Activated CD4-positive, alpha-beta T cell treated with anti-CD3 and anti-CD28 coated beads for 48 hours (primary cell): ENCODE results near the gene SMURF1.
"Not testable (repeated sequence)": the region's sequence is repeated elsewhere in the genome, so short reads cannot be mapped to it uniquely, and the experiment has no call there.

Experiments
- DNase-seq: peaks from one replicate; pipeline ENCODE4 v3.0.0-alpha.2; 2020

SMURF1 gene

GRCh38 chr7:99120916-99121315 is 23.0 kb downstream of the SMURF1 start:
- DNase-seq, result no peak

GRCh38 chr7:99120501-99120900 is 23.4 kb downstream of the SMURF1 start:
- DNase-seq, result no peak

- DNase-seq, result no peak
Observed at GRCh38 chr7:99118077-99118476, 25.8 kb downstream of the SMURF1 start.

- DNase-seq, result no peak
Observed at GRCh38 chr7:99116144-99116543, 27.8 kb downstream of the SMURF1 start.

GRCh38 chr7:99115379-99115778 is 28.5 kb downstream of the SMURF1 start:
- no peak for DNase-seq

GRCh38 chr7:99112979-99113378 is 30.9 kb downstream of the SMURF1 start:
- no peak for DNase-seq

GRCh38 chr7:99112097-99112496 is 31.8 kb downstream of the SMURF1 start:
- DNase-seq, result no peak

GRCh38 chr7:99111591-99111990 is 32.3 kb downstream of the SMURF1 start:
- DNase-seq, result no peak

- no peak for DNase-seq
Observed at GRCh38 chr7:99109108-99110051, 34.5 kb downstream of the SMURF1 start.

GRCh38 chr7:99108613-99109012 is 35.3 kb downstream of the SMURF1 start:
- no peak for DNase-seq

GRCh38 chr7:99106821-99107241 is 37.1 kb downstream of the SMURF1 start:
- DNase-seq, result no peak

- no peak for DNase-seq
Observed at GRCh38 chr7:99106411-99106810, 37.5 kb downstream of the SMURF1 start.

GRCh38 chr7:99105756-99106155 is 38.2 kb downstream of the SMURF1 start:
- no peak for DNase-seq

- no peak for DNase-seq
Observed at GRCh38 chr7:99104631-99105030, 39.3 kb downstream of the SMURF1 start.

- DNase-seq, result not testable (repeated sequence)
Observed at GRCh38 chr7:99103836-99104235, 40.1 kb downstream of the SMURF1 start.

GRCh38 chr7:99102809-99103690 is 40.9 kb downstream of the SMURF1 start:
- peak; percentile 65 for DNase-seq

- DNase-seq, result no peak
Observed at GRCh38 chr7:99102361-99102760, 41.5 kb downstream of the SMURF1 start.

- DNase-seq, result not testable (repeated sequence)
Observed at GRCh38 chr7:99101516-99101915, 42.4 kb downstream of the SMURF1 start.

- DNase-seq, result no peak
Observed at GRCh38 chr7:99099499-99100077, 44.3 kb downstream of the SMURF1 start.

GRCh38 chr7:99098824-99099498 is 44.9 kb downstream of the SMURF1 start:
- no peak for DNase-seq

GRCh38 chr7:99098286-99098823 is 45.6 kb downstream of the SMURF1 start:
- DNase-seq, result no peak

GRCh38 chr7:99097730-99098129 is 46.2 kb downstream of the SMURF1 start:
- no peak for DNase-seq
